Upper lobe of right lung (tissue), 1 donor: ENCODE data around the gene RINL. TPM values are rescaled to one million over a fixed set of nuclear protein-coding genes. Genes with fewer than 3 reads are reported as not detected.

Experiments
- ATAC-seq: fragments of 200-7000 bp; cut with Tn5 transposase; one replicate; pipeline ENCODE4 v1.9.1; 2020; ENCODE audit warnings: mild to moderate bottlenecking, moderate library complexity
- DNase-seq: peaks from one replicate; pipeline ENCODE4 v3.0.0-alpha.2; 2020
- H3K27ac ChIP-seq: fragments of 200-600 bp; one replicate; pipeline ENCODE4 v1.8.0; 2022
- H3K27me3 ChIP-seq: fragments of 200-600 bp; one replicate; pipeline ENCODE4 v1.8.0; 2022; ENCODE audit warnings: mild to moderate bottlenecking
- H3K36me3 ChIP-seq: fragments of 200-600 bp; one replicate; pipeline ENCODE4 v1.8.0; 2022
- H3K4me1 ChIP-seq: fragments of 200-600 bp; one replicate; pipeline ENCODE4 v1.8.0; 2022
- H3K4me3 ChIP-seq: fragments of 200-600 bp; one replicate; pipeline ENCODE4 v1.8.0; 2022; ENCODE audit warnings: mild to moderate bottlenecking
- H3K9me3 ChIP-seq: fragments of 200-600 bp; one replicate; pipeline ENCODE4 v1.8.0; 2022
- CTCF ChIP-seq: fragments of 200-600 bp; IDR thresholded peaks from one replicate; pipeline ENCODE4 v1.8.0; 2022; ENCODE audit warnings: antibody characterized with exemption
- intact Hi-C: fragments of 100-400 bp; cut with DNase I; formaldehyde crosslinking; loops from one replicate; pipeline ENCODE4 v1.11.0; 2022
- total RNA-seq: library from RNA; stranded (reverse); fragmentation: NEBNext Ultra II Directional; extraction: Animal tissue kit (Norgen Biotek cat#: 25700); gene quantifications from one replicate; pipeline ENCODE4 v1.2.1, GENCODE V29; 2021
- donor health status: DM: no; HTN: yes; CAD: no; lungs with severe emphysema.

RINL gene
- total RNA-seq, 1 donor from 2014 or later: 12.0 TPM

- Histone ChIP-seq H3K36me3 (peaks cover 28% of the 10 kb centered on the region), H3K27me3 (no peaks in the 10 kb centered on the region), H3K4me1 (no peaks in the 10 kb centered on the region), H3K9me3 (no peaks in the 10 kb centered on the region), H3K4me3 (no peak overlapping the region), H3K27ac (no peak overlapping the region)
- no peak for ATAC-seq
- no peak for DNase-seq
- no peak for TF ChIP-seq CTCF
- intact Hi-C loops: no loop called here
These were observed 42.7 kb upstream of the RINL start for GRCh38 chr19:38920602-38921419.

GRCh38 chr19:38919837-38920601, 41.9 kb upstream of the RINL start:
- Histone ChIP-seq H3K4me3 (no peak overlapping the region), H3K9me3 (no peaks in the 10 kb centered on the region), H3K36me3 (peaks cover 21% of the 10 kb centered on the region), H3K4me1 (no peaks in the 10 kb centered on the region), H3K27me3 (no peaks in the 10 kb centered on the region), H3K27ac (no peak overlapping the region)
- intact Hi-C loops: no loop called here
- ATAC-seq: no peak
- no peak for TF ChIP-seq CTCF
- no peak for DNase-seq

- ATAC-seq (no peak), DNase-seq (no peak)
- Histone ChIP-seq H3K36me3 (peaks cover 7% of the 10 kb centered on the region), H3K4me1 (no peaks in the 10 kb centered on the region), H3K27me3 (no peaks in the 10 kb centered on the region), H3K4me3 (no peak overlapping the region), H3K9me3 (no peaks in the 10 kb centered on the region), H3K27ac (no peak overlapping the region)
- no peak for TF ChIP-seq CTCF
- intact Hi-C loops: no loop called here
These were observed 40.5 kb upstream of the RINL start for GRCh38 chr19:38918526-38918925.

- Histone ChIP-seq H3K27me3 (no peaks in the 10 kb centered on the region), H3K4me3 (no peak overlapping the region), H3K36me3 (peaks cover 6% of the 10 kb centered on the region), H3K27ac (no peak overlapping the region), H3K9me3 (no peaks in the 10 kb centered on the region), H3K4me1 (no peaks in the 10 kb centered on the region)
- ATAC-seq: no peak
- no peak for DNase-seq
- TF ChIP-seq CTCF: no peak
- intact Hi-C loops: no loop called here
These were observed 39.9 kb upstream of the RINL start for GRCh38 chr19:38917921-38918491.

- DNase-seq (no peak), ATAC-seq (no peak)
- no peak for TF ChIP-seq CTCF
- Histone ChIP-seq H3K27me3 (no peaks in the 10 kb centered on the region), H3K4me1 (no peaks in the 10 kb centered on the region), H3K27ac (no peak overlapping the region), H3K36me3 (peaks cover 6% of the 10 kb centered on the region), H3K9me3 (no peaks in the 10 kb centered on the region), H3K4me3 (no peak overlapping the region)
- intact Hi-C loops: no loop called here
These were observed 39.4 kb upstream of the RINL start for GRCh38 chr19:38917516-38917915.
